ENCODE data around the gene AACS. TPM values are rescaled to one million over a fixed set of nuclear protein-coding genes. Genes with fewer than 3 reads are reported as not detected.

The AACS gene
- total and polyA plus RNA-seq, 2 donors (not counting 1 experiment from before 2014, with no cell fraction given) = 6.1 to 20.8 TPM

DNA sequence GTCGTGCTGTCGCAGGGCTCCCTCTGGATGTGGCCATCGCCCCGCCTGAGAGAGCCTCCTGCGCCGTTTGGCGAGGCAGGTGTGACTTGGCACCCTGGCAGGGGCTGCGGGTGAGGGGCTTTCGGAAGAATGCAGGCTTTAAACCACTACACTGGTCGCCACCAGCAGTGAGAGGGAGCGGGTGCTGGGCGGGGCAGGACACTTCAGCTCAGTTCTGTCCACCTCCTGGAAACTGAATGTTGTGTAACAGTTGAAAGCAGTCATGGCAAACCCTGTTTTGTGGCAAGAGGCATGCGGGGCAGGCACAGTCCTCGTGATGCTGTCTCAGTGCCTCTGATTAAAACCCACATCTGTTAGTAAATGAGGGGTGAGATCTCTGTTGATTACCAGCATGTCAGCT, 55.9 kb downstream of the AACS start:
- H3K4me1 Mint-ChIP-seq = no peaks in the 10 kb centered on the region
- Histone ChIP-seq H3K9ac (ENCODE audit: low read length) (no peak overlapping the region), H3K9me3 (ENCODE audit: control extremely low read depth in 1 of 3, control insufficient read depth in 2 of 3, insufficient read depth in 1 of 3, low read length in 2 of 3) (no peaks in the 10 kb centered on the region), H3K4me1 (ENCODE audit: control insufficient read depth in 2 of 2, insufficient read depth in 2 of 2, low read length in 2 of 2) (no peaks in the 10 kb centered on the region), H3K4me2 (replicated peaks; ENCODE audit: low read depth, low read length, poor library complexity, severe bottlenecking) (no peak overlapping the region), H3K4me3 (ENCODE audit: control extremely low read depth in 1 of 5, extremely low read depth in 1 of 5, insufficient read depth in 1 of 5, low read depth in 2 of 5, low read length in 4 of 5) (no peak overlapping the region), H4K20me1 (ENCODE audit: control insufficient read depth, insufficient read depth, low read length, poor library complexity, severe bottlenecking) (no peaks in the 10 kb centered on the region), H3K36me3 (replicated peaks in 1 of 2; ENCODE audit: control extremely low read depth in 1 of 2, control insufficient read depth in 1 of 2, extremely low read depth in 1 of 2, insufficient read depth in 2 of 2, low read length in 1 of 2) (peaks cover 0 to 6% of the 10 kb centered on the region in 2 experiments), H3K79me2 (ENCODE audit: control insufficient read depth, insufficient read depth, low read length) (no peaks in the 10 kb centered on the region), H3K27me3 (replicated peaks in 1 of 4; ENCODE audit: control extremely low read depth in 1 of 4, control insufficient read depth in 3 of 4, insufficient read depth in 4 of 4, low read length in 3 of 4) (no peaks in the 10 kb centered on the region), H3K27ac (ENCODE audit: low read length in 2 of 2) (no peak overlapping the region), H2AFZ (ENCODE audit: insufficient read depth, low read depth, low read length, poor library complexity, severe bottlenecking) (no peak overlapping the region)
- ChIA-PET POLR2A (no interaction called here), CTCF (no interaction called here)
- H3K27ac Mint-ChIP-seq = no peak overlapping the region
- ATAC-seq (ENCODE audit: low read depth) = no peak
- TF ChIP-seq, protein P1, sequence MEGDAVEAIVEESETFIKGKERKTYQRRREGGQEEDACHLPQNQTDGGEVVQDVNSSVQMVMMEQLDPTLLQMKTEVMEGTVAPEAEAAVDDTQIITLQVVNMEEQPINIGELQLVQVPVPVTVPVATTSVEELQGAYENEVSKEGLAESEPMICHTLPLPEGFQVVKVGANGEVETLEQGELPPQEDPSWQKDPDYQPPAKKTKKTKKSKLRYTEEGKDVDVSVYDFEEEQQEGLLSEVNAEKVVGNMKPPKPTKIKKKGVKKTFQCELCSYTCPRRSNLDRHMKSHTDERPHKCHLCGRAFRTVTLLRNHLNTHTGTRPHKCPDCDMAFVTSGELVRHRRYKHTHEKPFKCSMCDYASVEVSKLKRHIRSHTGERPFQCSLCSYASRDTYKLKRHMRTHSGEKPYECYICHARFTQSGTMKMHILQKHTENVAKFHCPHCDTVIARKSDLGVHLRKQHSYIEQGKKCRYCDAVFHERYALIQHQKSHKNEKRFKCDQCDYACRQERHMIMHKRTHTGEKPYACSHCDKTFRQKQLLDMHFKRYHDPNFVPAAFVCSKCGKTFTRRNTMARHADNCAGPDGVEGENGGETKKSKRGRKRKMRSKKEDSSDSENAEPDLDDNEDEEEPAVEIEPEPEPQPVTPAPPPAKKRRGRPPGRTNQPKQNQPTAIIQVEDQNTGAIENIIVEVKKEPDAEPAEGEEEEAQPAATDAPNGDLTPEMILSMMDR (IDR thresholded peaks at IDR 0.05) = no peak
- TF ChIP-seq EZH2 (IDR thresholded peaks at IDR 0.05; ENCODE audit: borderline replicate concordance, insufficient read depth, low read depth, low read length, poor library complexity, severe bottlenecking) = no peak
- no peak for DNase-seq
- WGBS (ENCODE audit: insufficient coverage) = 96% methylated on average over 13 of the region's 14 CpGs
- no peak overlapping the region for H3K4me3 Mint-ChIP-seq
- no peaks in the 10 kb centered on the region for H3K27me3 Mint-ChIP-seq
- no peaks in the 10 kb centered on the region for H3K9me3 Mint-ChIP-seq (ENCODE audit: insufficient read depth)
- intact Hi-C loops (cut with micrococcal nuclease) = no loop called here

DNA sequence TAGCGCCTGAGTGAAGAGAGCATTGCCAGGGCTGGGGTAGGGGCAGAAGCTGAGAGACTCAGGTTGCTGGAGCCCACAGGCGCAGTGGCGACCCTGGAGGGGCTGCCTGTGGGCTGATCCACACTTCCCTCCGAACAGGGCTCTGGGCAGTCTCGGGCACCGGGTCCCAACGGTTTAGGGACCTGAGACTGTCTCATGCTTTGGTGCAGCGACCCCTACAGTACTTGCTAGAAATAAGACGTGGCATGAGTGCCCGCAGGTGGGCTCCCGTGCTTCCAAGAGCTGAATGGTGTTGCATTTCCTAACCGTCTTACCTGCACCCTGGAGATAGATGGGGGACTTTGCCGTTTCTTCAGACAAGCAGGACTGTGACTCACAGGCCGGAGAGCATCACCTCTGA, 57.4 kb downstream of the AACS start:
- Histone ChIP-seq H3K27me3 (replicated peaks in 1 of 4; ENCODE audit: control extremely low read depth in 1 of 4, control insufficient read depth in 3 of 4, insufficient read depth in 4 of 4, low read length in 3 of 4) (no peaks in the 10 kb centered on the region), H3K27ac (ENCODE audit: low read length in 2 of 2) (no peak overlapping the region), H3K79me2 (ENCODE audit: control insufficient read depth, insufficient read depth, low read length) (no peaks in the 10 kb centered on the region), H2AFZ (ENCODE audit: insufficient read depth, low read depth, low read length, poor library complexity, severe bottlenecking) (no peak overlapping the region), H4K20me1 (ENCODE audit: control insufficient read depth, insufficient read depth, low read length, poor library complexity, severe bottlenecking) (no peaks in the 10 kb centered on the region), H3K9ac (ENCODE audit: low read length) (no peak overlapping the region), H3K36me3 (replicated peaks in 1 of 2; ENCODE audit: control extremely low read depth in 1 of 2, control insufficient read depth in 1 of 2, extremely low read depth in 1 of 2, insufficient read depth in 2 of 2, low read length in 1 of 2) (peaks cover 0 to 6% of the 10 kb centered on the region in 2 experiments), H3K4me3 (ENCODE audit: control extremely low read depth in 1 of 5, extremely low read depth in 1 of 5, insufficient read depth in 1 of 5, low read depth in 2 of 5, low read length in 4 of 5) (no peak overlapping the region), H3K4me2 (replicated peaks; ENCODE audit: low read depth, low read length, poor library complexity, severe bottlenecking) (no peak overlapping the region), H3K9me3 (ENCODE audit: control extremely low read depth in 1 of 3, control insufficient read depth in 2 of 3, insufficient read depth in 1 of 3, low read length in 2 of 3) (no peaks in the 10 kb centered on the region), H3K4me1 (ENCODE audit: control insufficient read depth in 2 of 2, insufficient read depth in 2 of 2, low read length in 2 of 2) (no peaks in the 10 kb centered on the region)
- 97% methylated on average over 14 of the region's 14 CpGs for WGBS (ENCODE audit: insufficient coverage)
- H3K4me3 Mint-ChIP-seq = no peak overlapping the region
- ATAC-seq (ENCODE audit: low read depth) = no peak
- no peaks in the 10 kb centered on the region for H3K27me3 Mint-ChIP-seq
- no peak for DNase-seq
- CTCF ChIA-PET = no interaction called here
- TF ChIP-seq EZH2 (IDR thresholded peaks at IDR 0.05; ENCODE audit: borderline replicate concordance, insufficient read depth, low read depth, low read length, poor library complexity, severe bottlenecking) = no peak
- TF ChIP-seq, protein P1 (IDR thresholded peaks at IDR 0.05) = no peak
- H3K9me3 Mint-ChIP-seq (ENCODE audit: insufficient read depth) = no peaks in the 10 kb centered on the region
- intact Hi-C loops (cut with micrococcal nuclease) = no loop called here
- H3K4me1 Mint-ChIP-seq = no peaks in the 10 kb centered on the region
- no peak overlapping the region for H3K27ac Mint-ChIP-seq
- POLR2A ChIA-PET = no interaction called here
